ENCODE measurements around the gene PDIA4.

- no peak for TF ChIP-seq CTCF (IDR thresholded peaks at IDR 0.05)
- TF ChIP-seq POLR2A (IDR thresholded peaks at IDR 0.05), result no peak
These were observed 31.9 kb upstream of the PDIA4 start for GRCh38 chr7:149060156-149060555.
